Vagina (tissue), 2 donors: ENCODE results near the gene HMGXB3. TPM values are rescaled to one million over a fixed set of nuclear protein-coding genes. Genes with fewer than 3 reads are reported as not detected.

Experiments
- DNase-seq, 2 donors: peaks; one replicate each; pipeline ENCODE4 v3.0.0-alpha.2; 2017; ENCODE audit errors: extremely low spot score in 2 of 2
- H3K27ac ChIP-seq: fragments of 200-600 bp; sonication (generic); one replicate; pipeline ENCODE4 v1.5.1; 2019
- H3K27me3 ChIP-seq: fragments of 200-600 bp; sonication (generic); one replicate; pipeline ENCODE4 v1.5.1; 2019
- H3K36me3 ChIP-seq, 2 donors: fragments of 200-600 bp; sonication (generic); one replicate each; pipeline ENCODE4 v1.5.1; 2017 to 2019
- H3K4me1 ChIP-seq: fragments of 200-600 bp; sonication (generic); one replicate; pipeline ENCODE4 v1.5.1; 2019
- H3K4me3 ChIP-seq, 2 donors: fragments of 200-600 bp; sonication (generic); 1 replicate in 1 of 2; 2 replicates in 1 of 2; pipeline ENCODE4 v1.5.1; 2016 to 2019
- H3K9me3 ChIP-seq: fragments of 200-600 bp; sonication (generic); one replicate; pipeline ENCODE4 v1.5.1; 2019
- POLR2A ChIP-seq, 2 donors: fragments of 450-650 bp; IDR thresholded peaks; one replicate each; pipeline ENCODE4 v1.6.1; 2017; ENCODE audit warnings: antibody characterized with exemption in 2 of 2, mild to moderate bottlenecking in 2 of 2, moderate library complexity in 2 of 2
- POLR2AphosphoS5 ChIP-seq, 2 donors: sonication (generic); formaldehyde crosslinking; IDR thresholded peaks; one replicate each; pipeline ENCODE4 v1.9.0; 2017; ENCODE audit warnings: antibody characterized with exemption in 2 of 2, mild to moderate bottlenecking in 2 of 2, low read depth in 1 of 2; ENCODE audit not compliant: insufficient read depth in 1 of 2
- intact Hi-C: fragments of 100-400 bp; cut with DNase I; formaldehyde crosslinking; loops from one replicate; pipeline ENCODE4 v1.15.1; 2023
- total RNA-seq: library from RNA; depleted of rRNA; stranded (reverse); fragments of >200 nt; gene quantifications from one replicate; pipeline ENCODE4 v1.2.3, GENCODE V29; 2016
- TF ChIP-seq, protein P1 (sequence below), 3 experiments: fragments of 450-650 bp in 2 of 3; fragments of 200-600 bp in 1 of 3; sonication (generic) in 1 of 3; IDR thresholded peaks; one replicate each; pipeline ENCODE4 v1.5.1; 2017 to 2019; ENCODE audit warnings: antibody characterized with exemption in 3 of 3, mild to moderate bottlenecking in 2 of 3, moderate library complexity in 2 of 3

The HMGXB3 gene
- total RNA-seq, 1 donor from 2014 or later: 38.3 TPM

DNA sequence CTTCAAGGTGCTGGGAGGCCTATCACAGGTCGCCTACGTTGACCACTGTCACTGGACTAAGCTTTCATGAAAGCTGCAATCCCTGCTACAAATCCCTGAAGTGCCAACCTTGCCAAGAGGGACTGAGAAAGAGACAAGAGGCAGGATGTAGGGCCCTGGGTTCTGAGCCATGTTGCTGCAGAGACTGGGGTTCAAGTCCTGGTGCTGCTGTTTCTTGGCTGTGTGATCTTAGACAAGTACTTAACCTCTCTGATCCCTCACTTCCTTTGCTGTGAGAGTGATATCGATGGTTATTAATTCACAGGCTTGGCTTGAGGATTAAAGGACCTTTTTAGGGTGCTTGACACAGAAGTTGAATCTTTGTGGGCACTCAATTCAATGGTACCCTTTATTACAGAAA is 70.3 kb downstream of the HMGXB3 start:
- intact Hi-C loops: no loop called here
- no peak overlapping the region for H3K27ac ChIP-seq
- no peaks in the 10 kb centered on the region for H3K27me3 ChIP-seq
- no peaks in the 10 kb centered on the region for H3K9me3 ChIP-seq
- DNase-seq: no peak
- no peaks in the 10 kb centered on the region for H3K36me3 ChIP-seq
- H3K4me3 ChIP-seq: no peak overlapping the region
- no peak for TF ChIP-seq POLR2AphosphoS5 (IDR thresholded peaks at IDR 0.05; ENCODE audit: insufficient read depth in 1 of 2, low read depth in 1 of 2)
- TF ChIP-seq, protein P1, sequence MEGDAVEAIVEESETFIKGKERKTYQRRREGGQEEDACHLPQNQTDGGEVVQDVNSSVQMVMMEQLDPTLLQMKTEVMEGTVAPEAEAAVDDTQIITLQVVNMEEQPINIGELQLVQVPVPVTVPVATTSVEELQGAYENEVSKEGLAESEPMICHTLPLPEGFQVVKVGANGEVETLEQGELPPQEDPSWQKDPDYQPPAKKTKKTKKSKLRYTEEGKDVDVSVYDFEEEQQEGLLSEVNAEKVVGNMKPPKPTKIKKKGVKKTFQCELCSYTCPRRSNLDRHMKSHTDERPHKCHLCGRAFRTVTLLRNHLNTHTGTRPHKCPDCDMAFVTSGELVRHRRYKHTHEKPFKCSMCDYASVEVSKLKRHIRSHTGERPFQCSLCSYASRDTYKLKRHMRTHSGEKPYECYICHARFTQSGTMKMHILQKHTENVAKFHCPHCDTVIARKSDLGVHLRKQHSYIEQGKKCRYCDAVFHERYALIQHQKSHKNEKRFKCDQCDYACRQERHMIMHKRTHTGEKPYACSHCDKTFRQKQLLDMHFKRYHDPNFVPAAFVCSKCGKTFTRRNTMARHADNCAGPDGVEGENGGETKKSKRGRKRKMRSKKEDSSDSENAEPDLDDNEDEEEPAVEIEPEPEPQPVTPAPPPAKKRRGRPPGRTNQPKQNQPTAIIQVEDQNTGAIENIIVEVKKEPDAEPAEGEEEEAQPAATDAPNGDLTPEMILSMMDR (IDR thresholded peaks at IDR 0.05): no peak
- no peak for TF ChIP-seq POLR2A (IDR thresholded peaks at IDR 0.05)
- H3K4me1 ChIP-seq: no peaks in the 10 kb centered on the region

DNA sequence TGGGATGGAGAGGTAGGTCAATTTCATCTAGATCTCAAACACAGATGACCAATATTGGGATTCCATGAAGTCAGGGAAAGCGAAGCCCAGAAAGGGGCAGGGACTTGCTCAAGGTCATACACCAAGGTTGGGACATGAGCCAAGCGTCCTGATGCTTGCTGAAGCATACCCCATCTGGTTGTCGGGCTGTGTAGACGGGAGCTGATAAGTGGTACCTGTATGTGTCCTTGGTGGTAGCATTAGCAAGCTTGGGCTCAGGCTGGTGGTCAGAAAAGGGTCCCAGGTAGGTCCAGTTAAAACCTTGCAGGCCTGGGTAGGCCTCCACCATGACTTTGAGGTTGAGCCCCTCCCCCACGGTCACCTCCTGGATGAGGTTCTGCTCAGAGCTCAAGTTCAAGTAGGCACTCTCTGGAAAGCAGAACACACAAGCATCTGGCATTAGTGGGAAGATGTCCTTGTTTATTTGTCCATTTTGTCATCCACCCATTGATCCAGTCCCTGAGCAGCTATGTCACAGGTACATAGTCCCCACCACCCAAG is 72.6 kb downstream of the HMGXB3 start:
- no peaks in the 10 kb centered on the region for H3K4me1 ChIP-seq
- no peaks in the 10 kb centered on the region for H3K9me3 ChIP-seq
- TF ChIP-seq POLR2A (IDR thresholded peaks at IDR 0.05) (no peak), POLR2AphosphoS5 (IDR thresholded peaks at IDR 0.05; ENCODE audit: insufficient read depth in 1 of 2, low read depth in 1 of 2) (no peak)
- TF ChIP-seq, protein P1 (IDR thresholded peaks at IDR 0.05): no peak
- H3K4me3 ChIP-seq: no peak overlapping the region
- intact Hi-C loops: no loop called here
- no peaks in the 10 kb centered on the region for H3K27me3 ChIP-seq
- no peak overlapping the region for H3K27ac ChIP-seq
- peak; percentile 75 to 79 for DNase-seq
- H3K36me3 ChIP-seq: no peaks in the 10 kb centered on the region

DNA sequence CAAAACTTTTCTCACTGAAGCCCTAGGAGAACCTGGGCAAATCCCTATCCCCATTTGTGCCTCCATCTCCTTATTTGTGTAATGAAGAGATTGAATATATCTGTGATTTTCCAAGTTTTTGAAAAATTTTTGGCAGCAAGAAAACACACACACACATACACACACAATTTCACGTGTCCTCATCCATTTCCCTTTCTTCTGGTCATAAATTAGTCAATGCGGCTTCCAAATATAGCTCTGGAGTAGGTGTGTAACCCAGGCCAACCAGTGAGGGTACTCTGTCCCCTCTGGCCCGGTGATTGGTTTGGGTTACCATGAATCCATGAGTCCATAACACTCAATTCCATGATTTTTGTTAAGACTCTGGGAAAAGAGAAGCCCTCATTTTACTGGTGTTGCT is 73.1 kb downstream of the HMGXB3 start:
- no peak overlapping the region for H3K4me3 ChIP-seq
- no peaks in the 10 kb centered on the region for H3K4me1 ChIP-seq
- intact Hi-C loops: no loop called here
- no peak for TF ChIP-seq POLR2A (IDR thresholded peaks at IDR 0.05)
- no peak for TF ChIP-seq POLR2AphosphoS5 (IDR thresholded peaks at IDR 0.05; ENCODE audit: insufficient read depth in 1 of 2, low read depth in 1 of 2)
- TF ChIP-seq, protein P1 (IDR thresholded peaks at IDR 0.05): no peak
- H3K36me3 ChIP-seq: no peaks in the 10 kb centered on the region
- H3K27ac ChIP-seq: no peak overlapping the region
- peak in 1 of 2 donors; percentile 70 for DNase-seq
- no peaks in the 10 kb centered on the region for H3K27me3 ChIP-seq
- H3K9me3 ChIP-seq: no peaks in the 10 kb centered on the region

DNA sequence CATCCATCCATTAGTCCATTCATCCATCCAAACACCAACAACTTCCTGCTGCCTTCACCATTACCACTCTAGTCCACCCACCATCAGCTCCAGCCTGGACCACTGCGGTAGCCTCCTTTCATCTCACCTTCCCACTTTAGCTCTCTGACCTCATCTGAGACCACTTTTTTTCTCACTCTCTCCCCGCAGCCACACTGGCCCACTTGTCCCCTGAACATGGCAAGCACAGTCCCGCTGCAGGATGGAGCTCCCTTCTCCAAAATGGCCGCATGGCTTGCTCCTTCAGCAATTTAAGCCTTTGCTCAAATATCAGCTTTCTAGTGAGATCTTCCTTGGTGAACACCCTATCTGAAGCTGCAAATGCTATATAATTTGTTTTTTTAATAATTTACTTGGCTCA is 74.7 kb downstream of the HMGXB3 start:
- no peaks in the 10 kb centered on the region for H3K9me3 ChIP-seq
- no peak overlapping the region for H3K27ac ChIP-seq
- H3K4me3 ChIP-seq: no peak overlapping the region
- no peak for TF ChIP-seq POLR2A (IDR thresholded peaks at IDR 0.05)
- TF ChIP-seq POLR2AphosphoS5 (IDR thresholded peaks at IDR 0.05; ENCODE audit: insufficient read depth in 1 of 2, low read depth in 1 of 2): no peak
- TF ChIP-seq, protein P1 (IDR thresholded peaks at IDR 0.05): no peak
- no peaks in the 10 kb centered on the region for H3K4me1 ChIP-seq
- intact Hi-C loops: no loop called here
- peak in 1 of 2 donors; percentile 49 for DNase-seq
- no peaks in the 10 kb centered on the region for H3K36me3 ChIP-seq
- H3K27me3 ChIP-seq: no peaks in the 10 kb centered on the region

DNA sequence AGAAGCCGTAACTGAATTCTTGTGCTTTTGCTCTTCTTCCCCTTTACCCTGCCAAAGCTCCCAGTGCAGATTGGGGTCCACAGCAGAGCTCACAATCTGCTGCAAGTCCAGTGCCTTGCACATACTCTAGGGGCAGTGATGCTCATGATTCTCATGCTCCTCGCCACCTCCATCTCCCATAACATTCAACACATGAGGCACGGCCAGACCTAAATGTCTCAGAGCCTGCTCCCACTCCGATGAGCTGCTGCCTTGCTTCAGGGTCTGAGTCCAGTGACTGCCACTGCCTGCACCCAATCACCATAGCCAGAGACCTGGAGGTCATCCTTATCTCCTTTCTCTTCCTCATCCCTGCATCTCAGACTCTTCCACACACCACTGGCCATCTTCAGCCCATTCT is 75.3 kb downstream of the HMGXB3 start:
- TF ChIP-seq POLR2A (IDR thresholded peaks at IDR 0.05) (no peak), POLR2AphosphoS5 (IDR thresholded peaks at IDR 0.05; ENCODE audit: insufficient read depth in 1 of 2, low read depth in 1 of 2) (no peak)
- TF ChIP-seq, protein P1 (IDR thresholded peaks at IDR 0.05): no peak
- no peaks in the 10 kb centered on the region for H3K27me3 ChIP-seq
- no peaks in the 10 kb centered on the region for H3K4me1 ChIP-seq
- H3K36me3 ChIP-seq: no peaks in the 10 kb centered on the region
- no peak overlapping the region for H3K4me3 ChIP-seq
- H3K9me3 ChIP-seq: no peaks in the 10 kb centered on the region
- DNase-seq: peak; percentile 69 to 85
- no peak overlapping the region for H3K27ac ChIP-seq
- intact Hi-C loops: no loop called here
